NCI-H1048 (cell line): ENCODE data around the gene HSFX3.
A peak's percentile ranks its signal among the peaks of the same experiment; 100 is the strongest.
"Not testable (repeated sequence)": the region's sequence is repeated elsewhere in the genome, so short reads cannot be mapped to it uniquely, and the experiment has no call there.

Experiments
- DNase-seq: peaks from one replicate; lab custom pipeline; 2025; lab: John Stamatoyannopoulos, UW

Gene HSFX3

GRCh38 chrX:149545545-149546543, 3.9 kb downstream of the HSFX3 start:
- not testable (repeated sequence) for DNase-seq

- no peak for DNase-seq
Observed at GRCh38 chrX:149541521-149542047, 8.1 kb downstream of the HSFX3 start.

- DNase-seq = no peak
Observed at GRCh38 chrX:149540621-149541520, 8.9 kb downstream of the HSFX3 start, which contains the start of gene EOLA1. Gene EOLA1 (plus strand): TSS chrX:149541012. CDS start chrX:149545631, 4,619 bp downstream.

DNA sequence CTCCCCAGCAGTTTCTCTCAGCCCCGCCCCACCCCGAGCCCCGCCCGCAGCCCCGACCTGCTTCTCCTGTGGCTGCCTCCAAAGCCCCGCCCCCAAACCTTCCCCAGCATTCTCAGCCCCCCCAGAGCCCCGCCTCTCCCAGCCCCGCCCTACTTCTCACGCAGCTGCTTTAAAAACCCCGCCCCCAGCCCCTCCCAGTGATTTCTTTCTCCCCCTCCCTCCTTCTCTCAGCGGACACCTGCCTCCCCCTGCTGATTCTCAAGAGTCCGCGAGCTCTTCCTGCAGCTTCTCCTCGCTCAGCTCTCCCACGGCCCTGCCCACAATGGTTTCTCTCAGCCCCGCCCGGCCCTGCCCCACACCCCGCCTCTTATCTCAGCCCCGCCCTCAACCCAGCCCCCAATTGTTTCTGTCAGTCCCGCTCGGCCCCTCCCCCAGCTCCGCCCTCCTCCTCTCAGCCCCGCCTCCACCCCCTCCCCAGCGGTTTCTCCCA, 9.5 kb downstream of the HSFX3 start:
- peak; percentile 69 for DNase-seq

DNA sequence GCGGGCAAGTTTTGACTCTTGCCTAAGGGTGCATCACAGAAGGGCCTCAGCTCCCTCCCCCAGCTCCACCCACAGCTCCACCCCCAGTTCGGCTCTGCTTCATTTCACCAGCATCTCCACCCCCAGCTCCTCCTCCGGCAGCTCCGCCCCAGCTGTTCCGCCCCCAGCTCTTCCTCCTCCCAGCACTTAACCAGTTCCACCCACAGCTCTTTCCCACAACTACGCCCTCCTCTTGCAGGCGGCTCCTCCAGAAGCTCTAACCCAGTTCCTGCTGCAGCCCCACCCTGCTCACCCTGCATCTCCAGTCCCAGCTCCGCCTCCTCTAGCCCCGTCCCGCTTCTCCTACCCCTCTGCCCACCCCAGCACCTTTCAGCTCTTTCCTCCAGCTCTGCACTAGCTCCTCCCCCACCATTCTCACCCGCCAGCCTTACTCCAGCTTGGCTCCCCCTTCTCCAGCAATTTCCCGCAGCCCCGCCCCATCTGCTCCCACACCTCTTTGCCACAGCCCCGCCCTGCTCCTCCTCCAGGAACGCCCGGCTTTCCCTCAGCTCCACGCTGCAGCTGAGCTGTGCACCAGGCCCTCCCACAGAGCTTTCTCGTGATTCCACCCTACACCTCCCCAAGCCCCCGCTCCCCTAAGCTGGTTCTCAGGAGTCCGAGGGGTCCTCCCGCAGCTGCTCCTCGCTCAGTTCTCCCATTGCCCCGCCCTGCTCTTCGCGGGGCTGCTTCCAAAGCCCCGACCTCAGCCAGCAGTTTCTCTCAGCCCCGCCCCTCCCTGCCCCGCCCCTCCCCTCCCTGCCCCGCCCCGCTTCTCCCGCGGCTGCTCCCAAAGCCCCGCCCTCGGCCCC, 10.2 kb downstream of the HSFX3 start:
- DNase-seq = peak; percentile 71

GRCh38 chrX:149537474-149537873, 12.2 kb downstream of the HSFX3 start:
- not testable (repeated sequence) for DNase-seq

GRCh38 chrX:149534926-149535602, 14.7 kb downstream of the HSFX3 start:
- DNase-seq = not testable (repeated sequence)

DNA sequence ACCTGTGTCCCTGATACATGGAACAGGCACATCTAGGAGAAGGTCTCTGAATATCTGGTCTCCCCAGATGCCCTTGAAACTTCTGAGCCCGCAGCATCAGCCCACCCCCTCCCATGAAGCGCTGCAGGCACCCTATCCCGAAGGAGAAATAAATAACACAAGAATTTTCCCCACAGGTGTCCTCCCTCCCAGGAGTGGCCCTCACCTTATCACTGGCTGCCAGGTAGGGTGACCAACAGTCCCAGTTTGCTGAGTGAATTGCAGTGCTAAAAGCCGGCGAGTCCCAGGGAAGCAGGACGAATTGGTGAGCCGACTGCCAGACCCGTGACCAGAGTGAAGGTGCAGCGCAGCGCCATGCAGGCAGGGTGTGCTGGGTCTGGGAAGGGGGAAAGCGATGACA, 15.7 kb downstream of the HSFX3 start:
- DNase-seq = not testable (repeated sequence)

DNA sequence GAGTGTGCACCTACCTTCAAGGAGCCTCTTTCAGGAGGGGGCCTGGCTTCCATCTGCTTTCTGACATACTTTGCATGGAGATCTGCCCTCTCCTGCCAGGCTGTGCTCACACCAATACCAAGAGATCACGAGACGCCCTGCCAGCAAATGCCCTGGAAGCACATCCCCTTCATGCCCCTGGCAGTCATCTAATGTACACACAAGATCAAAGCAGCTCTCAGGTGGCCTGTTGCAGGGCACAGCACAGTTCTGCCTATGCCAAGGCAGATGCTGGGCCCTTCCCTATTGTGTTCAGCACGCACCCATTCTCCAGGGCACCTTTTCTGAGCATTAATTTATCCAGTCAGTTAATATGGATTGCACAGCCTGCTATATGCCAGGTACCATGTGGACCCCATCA, 16.9 kb downstream of the HSFX3 start:
- not testable (repeated sequence) for DNase-seq

- DNase-seq = no peak
Observed at GRCh38 chrX:149531599-149531998, 18.1 kb downstream of the HSFX3 start.

GRCh38 chrX:149528381-149528780, 21.3 kb downstream of the HSFX3 start:
- no peak for DNase-seq

DNA sequence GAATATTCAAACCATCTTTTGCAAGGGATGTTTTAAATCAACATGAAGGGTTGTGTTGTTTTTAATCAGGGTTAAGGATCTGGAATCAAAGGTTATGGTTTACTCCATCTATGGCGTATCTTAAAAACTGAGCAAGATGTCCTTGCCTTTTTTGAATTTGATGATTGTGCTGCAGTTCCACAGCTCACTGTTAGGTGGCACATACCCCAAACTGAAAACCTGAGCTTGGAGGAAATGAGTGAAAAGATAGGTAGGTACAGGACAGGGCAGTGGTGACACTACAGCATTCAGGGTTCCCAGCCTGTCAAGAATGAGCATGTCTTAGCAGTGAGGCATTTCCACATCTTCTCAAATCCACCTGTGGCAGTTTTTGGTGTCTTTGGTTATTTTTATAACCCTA, 22.0 kb downstream of the HSFX3 start:
- DNase-seq = no peak

DNA sequence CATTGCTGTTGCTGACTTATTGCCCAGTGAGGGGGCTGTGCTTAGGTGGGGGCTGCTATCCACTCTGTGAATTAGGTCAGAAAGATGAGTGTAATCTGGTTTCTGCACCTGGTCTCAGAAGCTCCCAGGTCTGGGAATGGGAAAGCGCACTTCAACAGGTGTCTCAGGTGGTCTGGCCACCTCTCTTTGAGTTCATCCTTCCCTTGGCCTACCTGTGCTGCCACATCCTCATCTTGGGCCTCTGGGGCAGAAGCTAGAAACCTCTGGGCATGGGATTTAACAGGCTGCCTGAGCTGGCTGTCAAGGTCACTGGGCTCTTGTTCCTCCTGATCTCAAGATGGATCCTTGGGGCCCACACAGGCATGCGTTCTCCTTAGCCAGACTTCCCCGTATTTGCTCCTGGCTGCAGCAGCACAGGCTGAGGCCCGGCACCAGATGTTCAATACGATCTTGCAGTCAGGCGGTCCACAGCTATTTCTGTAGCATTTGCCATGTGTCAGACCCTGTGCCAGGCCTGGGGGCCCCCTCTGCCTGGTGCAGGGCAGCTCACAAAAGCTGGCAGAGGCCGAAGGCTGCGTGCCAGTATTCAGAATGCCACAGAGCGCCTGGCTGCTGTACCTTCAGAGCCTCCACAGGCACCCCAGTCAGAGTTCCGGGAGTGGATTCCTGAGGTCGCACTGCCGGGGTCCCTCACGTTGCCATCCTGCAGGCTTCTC, 23.2 kb downstream of the HSFX3 start:
- not testable (repeated sequence) for DNase-seq

GRCh38 chrX:149525903-149526302, 23.8 kb downstream of the HSFX3 start:
- DNase-seq = not testable (repeated sequence)

DNA sequence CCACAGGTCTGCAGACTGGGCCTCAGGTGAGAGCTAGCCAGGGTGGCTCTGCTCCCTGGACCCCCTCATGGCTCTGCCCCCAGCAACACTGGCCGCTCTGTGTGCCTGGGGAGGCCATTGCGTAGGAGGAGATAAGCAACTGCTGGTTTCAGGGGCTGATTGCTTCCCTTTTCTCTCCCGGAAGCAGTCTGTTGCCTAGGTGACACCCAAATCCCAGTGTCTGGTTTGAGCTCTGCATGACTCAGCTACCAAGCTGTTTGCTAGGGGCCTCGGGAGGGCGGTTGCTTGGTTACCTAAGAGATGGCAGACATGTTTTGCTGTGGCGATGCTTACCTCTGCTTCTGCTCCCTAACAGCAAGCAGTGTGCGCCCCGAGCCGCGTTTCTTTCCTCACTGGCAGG, 24.3 kb downstream of the HSFX3 start:
- DNase-seq = not testable (repeated sequence)

DNA sequence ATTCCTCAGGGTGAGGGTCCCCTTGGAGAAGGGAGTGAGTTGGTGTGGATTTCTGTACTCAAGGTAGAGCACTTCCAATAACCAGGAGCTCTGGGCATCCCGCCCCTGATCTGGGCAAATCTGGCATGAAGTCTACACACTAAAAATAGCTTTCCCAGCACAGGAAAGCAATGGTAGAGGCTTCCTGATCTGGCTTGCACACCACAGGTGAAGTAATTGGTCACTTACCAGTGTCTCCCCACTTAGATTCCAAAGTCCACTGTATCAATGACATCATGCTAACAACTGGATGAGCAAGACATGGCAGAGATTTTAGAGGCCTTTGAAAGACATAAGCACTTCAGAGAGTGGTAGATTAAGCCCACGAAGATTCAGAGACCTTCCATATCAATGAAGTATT, 26.8 kb downstream of the HSFX3 start:
- no peak for DNase-seq

DNA sequence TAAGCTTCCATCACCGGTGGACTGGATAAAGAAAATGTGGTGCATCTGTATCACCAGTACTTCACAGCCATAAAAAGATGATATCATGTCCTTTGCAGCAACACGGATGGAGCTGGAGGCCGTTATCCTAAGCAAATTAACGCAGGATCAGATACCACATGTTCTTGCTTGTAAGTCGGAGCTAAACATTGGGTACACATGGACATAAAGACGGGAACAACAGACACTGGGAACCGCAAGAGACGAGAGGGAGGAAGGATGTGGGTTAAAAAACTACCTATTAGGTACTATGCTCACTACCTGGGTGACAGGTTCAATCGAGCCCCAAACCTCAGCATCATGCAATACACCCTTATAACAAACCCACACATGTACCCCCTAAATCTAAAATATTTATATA, 28.3 kb downstream of the HSFX3 start:
- DNase-seq = no peak

DNA sequence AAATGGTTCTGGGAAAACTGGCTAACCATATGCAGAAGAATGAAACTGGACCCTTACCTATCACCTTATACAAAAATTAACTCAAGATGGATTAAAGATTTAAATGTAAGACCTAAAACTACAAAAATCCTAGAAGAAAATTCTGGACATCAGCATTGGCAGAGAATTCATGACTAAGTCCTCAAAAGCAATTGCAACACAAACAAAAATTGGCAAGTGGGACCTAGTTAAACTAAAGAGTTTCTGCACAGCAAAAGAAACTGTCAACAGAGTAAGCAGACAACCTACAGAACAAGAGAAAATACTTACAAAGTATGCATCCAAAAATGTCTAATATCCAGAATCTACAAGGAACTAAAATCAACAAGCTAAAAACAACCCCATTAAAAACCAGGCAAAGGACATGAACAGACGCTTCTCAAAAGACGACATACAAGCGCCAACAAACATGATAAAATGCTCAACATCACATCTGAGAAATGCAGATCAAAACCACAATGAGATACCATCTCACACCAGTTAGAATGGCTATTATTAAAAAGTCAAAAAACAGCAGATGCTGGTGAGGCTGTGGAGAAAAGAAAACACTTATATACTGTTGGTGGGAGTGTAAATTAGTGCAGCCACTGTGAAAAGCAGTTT, 29.0 kb downstream of the HSFX3 start:
- not testable (repeated sequence) for DNase-seq

DNA sequence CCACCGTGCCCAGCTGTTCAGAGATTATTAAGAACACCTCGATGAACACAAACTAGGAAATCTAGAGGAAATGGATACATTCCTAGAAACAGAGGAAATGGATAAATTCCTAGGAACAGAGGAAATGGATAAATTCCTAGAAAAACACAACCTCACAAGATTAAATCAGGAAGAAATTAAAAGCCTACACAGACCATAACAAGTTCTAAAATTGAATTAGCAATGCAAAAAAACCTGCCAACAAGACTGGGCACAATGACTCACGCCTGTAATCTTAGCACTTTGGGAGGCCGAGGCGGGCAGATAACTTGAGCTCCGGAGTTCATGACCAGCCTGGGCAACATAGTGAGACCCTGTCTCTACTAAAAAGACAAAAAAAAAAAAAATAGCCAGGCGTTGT, 31.5 kb downstream of the HSFX3 start:
- DNase-seq = no peak
